ENCODE data around the gene LSM12.

- TF ChIP-seq CTCF (conservative IDR thresholded peaks at IDR 0.05; ENCODE audit: low read depth, low read length) (no peak), EZH2 (IDR thresholded peaks at IDR 0.05; ENCODE audit: borderline replicate concordance, low read depth, low read length, poor library complexity, severe bottlenecking) (no peak)
Measured at GRCh38 chr17:43999024-43999423, 67.4 kb downstream of the LSM12 start.
